ENCODE data around the gene RFTN1.

DNA sequence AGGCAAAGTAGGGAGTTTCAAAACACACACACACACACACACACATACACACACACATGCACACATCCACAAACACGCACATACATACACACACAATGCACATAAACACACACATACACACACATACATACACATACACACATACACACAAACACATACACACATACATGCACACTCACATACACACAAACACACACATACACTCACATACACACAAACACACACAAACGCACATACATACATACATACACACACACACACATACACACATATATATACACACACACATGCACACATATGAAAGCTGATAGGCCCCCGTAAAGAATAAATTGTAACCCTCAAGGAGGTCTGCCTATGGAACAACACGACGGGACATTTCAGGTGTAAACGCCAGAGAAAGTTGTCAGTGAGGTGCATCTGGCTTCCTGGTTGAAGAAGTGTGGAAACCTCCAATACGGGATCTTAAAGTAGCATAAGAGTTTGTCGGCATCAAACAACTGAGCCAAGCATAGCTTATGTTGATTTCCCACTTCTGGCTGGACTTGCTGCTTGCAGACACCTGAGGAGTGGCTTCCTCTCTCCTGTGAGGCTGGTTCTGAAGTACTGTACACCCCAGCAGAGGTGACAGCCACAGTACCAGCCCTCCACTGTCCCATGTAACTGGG is 5.8 kb downstream of the RFTN1 start:
- TF ChIP-seq CTCF (IDR thresholded peaks at IDR 0.05), result no peak
- no peak for TF ChIP-seq EZH2 (IDR thresholded peaks at IDR 0.05; ENCODE audit: borderline replicate concordance, insufficient read depth, low read depth, low read length, poor library complexity, severe bottlenecking)
